Mammary epithelial cell (primary cell): Measurements from ENCODE around the gene RNF4.

Experiments
- CTCF ChIP-seq, 2 donors: IDR thresholded peaks in 1 of 2; conservative IDR thresholded peaks in 1 of 2; 2 replicates each; pipeline ENCODE4 v1.5.1; 2011 to 2012; ENCODE audit warnings: inconsistent platforms in 2 of 2, low read length in 2 of 2, mild to moderate bottlenecking in 2 of 2, control low read depth in 1 of 2, low read depth in 1 of 2; ENCODE audit not compliant: insufficient read depth in 1 of 2; ENCODE audit errors: extremely low read depth in 1 of 2
- EZH2 ChIP-seq: IDR thresholded peaks from 2 replicates; pipeline ENCODE4 v1.6.1; 2012; ENCODE audit warnings: low read length, inconsistent platforms, borderline replicate concordance

GRCh38 chr4:2551118-2551517 is 82.2 kb downstream of the RNF4 start:
- TF ChIP-seq EZH2 (no peak), CTCF (conservative IDR thresholded peaks at IDR 0.05 in 1 of 2, IDR thresholded peaks at IDR 0.05 in 1 of 2; ENCODE audit: extremely low read depth in 1 of 2, insufficient read depth in 1 of 2, low read depth in 1 of 2, low read length in 2 of 2) (no peak)
